ENCODE measurements around the gene FES. TPM values are rescaled to one million over a fixed set of nuclear protein-coding genes. Genes with fewer than 3 reads are reported as not detected.
A peak's percentile ranks its signal among the peaks of the same experiment; 100 is the strongest.
"Not testable (repeated sequence)": the region's sequence is repeated elsewhere in the genome, so short reads cannot be mapped to it uniquely, and the experiment has no call there.

Gene FES
- total RNA-seq, 1 donor: 23.1 TPM

DNA sequence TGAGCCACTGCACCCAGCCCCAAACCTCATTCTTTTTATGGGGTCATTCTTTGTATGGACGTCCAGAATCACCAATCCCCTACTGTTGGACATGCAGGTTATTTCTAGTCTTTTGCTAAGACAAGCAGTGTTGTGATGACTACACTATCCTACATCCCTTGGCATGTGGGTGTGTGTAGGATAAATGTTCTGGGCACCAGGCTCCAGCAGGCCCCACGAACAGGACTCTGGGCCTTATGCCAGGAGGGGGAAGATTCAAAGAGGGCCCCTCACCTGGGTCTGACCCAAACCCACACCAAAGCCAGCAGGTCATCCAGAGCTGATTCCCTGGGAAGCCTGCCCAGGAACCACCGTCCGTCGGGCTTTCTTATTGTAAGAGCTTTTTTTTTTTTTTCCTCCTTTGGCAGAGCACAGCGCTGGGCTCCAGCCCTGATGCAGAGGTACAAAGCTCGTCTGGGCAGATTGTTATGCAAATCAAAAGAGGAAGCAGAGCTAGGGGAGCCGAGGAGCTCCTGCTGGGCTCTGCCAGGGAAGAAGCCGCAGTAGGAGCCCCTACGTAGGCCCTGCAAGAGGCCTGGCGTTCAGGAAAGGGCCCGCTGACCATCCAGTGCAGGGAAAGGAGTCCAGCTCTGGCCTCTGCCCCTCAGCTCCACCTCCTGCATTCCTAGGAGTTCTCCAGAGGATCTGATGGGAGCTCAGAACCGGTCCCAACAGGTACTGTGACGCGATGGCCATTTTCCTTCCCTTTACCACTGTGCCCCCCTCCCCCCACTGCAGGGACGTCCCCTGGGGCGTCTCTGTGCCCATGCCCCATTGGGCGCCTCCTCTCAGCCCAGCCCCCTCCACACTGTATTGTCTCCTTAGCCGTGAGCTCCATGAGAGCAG, 44.9 kb upstream of the FES start:
- TF ChIP-seq, protein P1, sequence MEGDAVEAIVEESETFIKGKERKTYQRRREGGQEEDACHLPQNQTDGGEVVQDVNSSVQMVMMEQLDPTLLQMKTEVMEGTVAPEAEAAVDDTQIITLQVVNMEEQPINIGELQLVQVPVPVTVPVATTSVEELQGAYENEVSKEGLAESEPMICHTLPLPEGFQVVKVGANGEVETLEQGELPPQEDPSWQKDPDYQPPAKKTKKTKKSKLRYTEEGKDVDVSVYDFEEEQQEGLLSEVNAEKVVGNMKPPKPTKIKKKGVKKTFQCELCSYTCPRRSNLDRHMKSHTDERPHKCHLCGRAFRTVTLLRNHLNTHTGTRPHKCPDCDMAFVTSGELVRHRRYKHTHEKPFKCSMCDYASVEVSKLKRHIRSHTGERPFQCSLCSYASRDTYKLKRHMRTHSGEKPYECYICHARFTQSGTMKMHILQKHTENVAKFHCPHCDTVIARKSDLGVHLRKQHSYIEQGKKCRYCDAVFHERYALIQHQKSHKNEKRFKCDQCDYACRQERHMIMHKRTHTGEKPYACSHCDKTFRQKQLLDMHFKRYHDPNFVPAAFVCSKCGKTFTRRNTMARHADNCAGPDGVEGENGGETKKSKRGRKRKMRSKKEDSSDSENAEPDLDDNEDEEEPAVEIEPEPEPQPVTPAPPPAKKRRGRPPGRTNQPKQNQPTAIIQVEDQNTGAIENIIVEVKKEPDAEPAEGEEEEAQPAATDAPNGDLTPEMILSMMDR (IDR thresholded peaks at IDR 0.05; ENCODE audit: insufficient read depth, low read length): no peak

DNA sequence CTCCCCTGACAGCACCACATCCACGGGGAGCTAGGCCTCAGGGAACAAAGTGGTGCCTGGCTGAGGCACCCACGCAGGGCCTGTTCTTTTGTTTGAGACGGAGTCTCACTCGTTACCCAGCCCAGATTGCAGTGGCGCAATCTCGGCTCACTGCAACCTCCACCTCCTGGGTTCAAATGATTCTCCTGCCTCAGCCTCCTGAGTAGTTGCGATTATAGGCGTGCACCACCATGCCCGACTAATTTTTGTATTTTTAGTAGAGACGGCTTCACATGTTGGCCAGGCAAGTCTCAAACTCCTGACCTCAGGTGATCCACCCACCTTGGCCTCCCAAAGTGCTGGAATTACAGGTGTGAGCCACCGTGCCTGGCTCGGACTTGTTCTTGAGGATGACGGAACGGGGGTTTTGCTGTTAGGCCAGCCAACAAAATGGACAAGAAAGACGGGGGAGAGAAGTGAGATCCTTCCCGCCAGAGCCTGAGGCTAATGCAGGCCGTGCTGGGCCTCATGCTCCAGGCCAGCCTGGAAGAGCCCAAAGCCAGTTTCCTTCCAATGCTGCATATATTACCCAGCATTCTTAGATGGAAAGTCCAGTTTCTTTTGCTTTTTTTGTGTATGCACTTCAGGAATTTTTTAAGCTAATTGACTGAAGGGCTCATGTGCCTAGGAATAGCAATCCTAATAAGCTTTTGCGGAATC, 44.0 kb upstream of the FES start:
- DNase-seq (ENCODE audit: low read depth): no peak
- TF ChIP-seq, protein P1 (IDR thresholded peaks at IDR 0.05; ENCODE audit: insufficient read depth, low read length): no peak
- H3K4me3 ChIP-seq (ENCODE audit: low read depth, low read length): no peak overlapping the region

More for the DNA sequence above, 44.9 kb upstream of the FES start:
- peak; percentile 73 for DNase-seq (ENCODE audit: low read depth)
- no peak overlapping the region for H3K4me3 ChIP-seq (ENCODE audit: low read depth, low read length)

DNA sequence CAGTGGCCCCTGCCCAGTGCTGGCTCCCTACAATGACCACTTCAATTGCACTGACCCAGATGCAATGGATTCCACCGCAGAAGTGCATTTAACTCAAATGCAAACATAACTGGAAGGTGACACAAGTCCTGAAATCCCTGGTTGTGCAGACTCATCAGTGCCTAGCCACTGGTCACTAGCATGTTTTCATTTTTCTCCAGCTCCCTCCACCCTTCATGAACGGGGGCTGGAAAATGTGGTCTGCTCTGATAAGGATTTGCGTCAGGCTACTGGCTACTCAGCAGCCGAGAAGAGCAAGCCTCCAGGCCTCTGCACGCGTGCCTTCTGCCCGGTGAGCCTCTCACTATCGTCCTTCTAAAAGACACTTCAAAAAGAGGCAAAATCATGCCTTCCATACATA, 43.4 kb upstream of the FES start:
- TF ChIP-seq, protein P1 (IDR thresholded peaks at IDR 0.05; ENCODE audit: insufficient read depth, low read length): no peak
- no peak for DNase-seq (ENCODE audit: low read depth)
- no peak overlapping the region for H3K4me3 ChIP-seq (ENCODE audit: low read depth, low read length)

DNA sequence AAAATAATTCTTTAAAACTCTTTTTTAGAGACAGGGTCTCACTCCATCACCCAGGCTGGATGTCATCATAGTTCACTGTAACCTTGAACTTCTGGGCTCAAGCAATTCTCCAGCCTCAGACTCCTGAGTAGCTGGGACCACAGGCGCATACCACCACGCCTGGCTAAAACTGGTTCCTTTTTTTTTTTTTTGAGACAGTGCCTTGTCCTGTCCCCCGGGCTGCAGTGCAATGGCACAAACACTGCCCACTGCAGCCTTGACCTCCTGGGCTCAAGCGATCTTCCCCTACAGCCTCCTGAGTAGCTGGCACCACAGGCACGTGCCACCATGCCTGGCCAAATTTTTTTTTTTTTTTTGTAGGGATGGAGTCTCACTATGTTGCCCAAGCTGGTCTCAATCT, 39.6 kb upstream of the FES start:
- TF ChIP-seq, protein P1 (IDR thresholded peaks at IDR 0.05; ENCODE audit: insufficient read depth, low read length): no peak
- DNase-seq (ENCODE audit: low read depth): no peak
- H3K4me3 ChIP-seq (ENCODE audit: low read depth, low read length): no peak overlapping the region

DNA sequence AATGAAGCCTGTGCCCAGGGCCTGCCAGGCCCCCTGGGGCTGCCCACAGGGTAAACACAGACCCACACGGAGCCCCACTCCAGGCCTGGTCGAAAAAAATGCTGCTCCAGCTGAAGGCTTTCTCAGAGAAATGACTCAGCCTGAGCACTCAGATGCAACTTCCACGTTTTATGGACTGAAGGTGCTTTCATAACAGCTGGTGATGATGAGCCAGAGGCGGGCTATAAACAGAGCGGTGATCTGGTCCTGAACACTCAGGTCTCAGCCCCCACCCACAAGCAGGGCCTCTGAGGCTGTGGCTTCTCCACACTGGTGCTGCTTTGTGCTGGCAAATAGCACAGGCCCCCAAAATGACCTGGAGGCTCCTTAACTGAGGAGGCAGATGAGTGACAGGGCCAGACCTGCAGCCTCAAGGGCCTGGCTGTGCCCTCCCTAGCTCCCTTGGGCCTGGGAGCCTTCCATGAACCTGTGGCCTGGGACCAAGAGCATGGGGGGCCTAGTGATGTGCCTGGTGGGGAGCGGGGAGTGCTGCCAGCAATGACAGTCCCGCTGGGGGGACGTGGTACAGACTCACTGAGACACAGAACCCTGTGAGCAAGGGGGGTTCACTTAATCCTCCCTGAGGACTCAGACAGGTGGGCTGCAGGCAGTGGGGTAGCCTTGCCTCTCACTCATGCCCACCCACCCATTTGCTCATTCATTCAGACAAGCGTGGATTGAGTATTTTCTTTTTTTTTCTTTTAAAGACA, 38.9 kb upstream of the FES start:
- TF ChIP-seq, protein P1 (IDR thresholded peaks at IDR 0.05; ENCODE audit: insufficient read depth, low read length): no peak
- peak; percentile 79 for DNase-seq (ENCODE audit: low read depth)
- H3K4me3 ChIP-seq (ENCODE audit: low read depth, low read length): no peak overlapping the region

DNA sequence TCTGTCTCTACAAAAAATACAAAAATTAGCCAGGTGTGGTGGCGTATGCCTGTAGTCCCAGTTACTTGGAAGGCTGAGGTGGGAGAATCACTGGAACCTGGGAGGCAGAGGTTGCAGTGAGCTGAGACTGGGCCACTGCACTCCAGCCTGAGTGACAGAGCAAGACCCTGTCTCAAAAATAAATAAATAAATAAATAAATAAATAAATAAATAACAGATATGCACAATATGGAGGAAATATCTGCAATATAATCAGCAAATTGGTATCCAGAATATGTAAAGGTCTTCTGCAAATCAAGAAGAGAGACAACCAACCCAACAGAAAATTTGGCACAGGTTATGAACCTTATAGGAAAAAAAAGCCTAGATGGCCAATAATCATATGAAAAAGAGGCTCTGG, 34.9 kb upstream of the FES start:
- H3K4me3 ChIP-seq (ENCODE audit: low read depth, low read length); DNase-seq (ENCODE audit: low read depth): not testable (repeated sequence)

DNA sequence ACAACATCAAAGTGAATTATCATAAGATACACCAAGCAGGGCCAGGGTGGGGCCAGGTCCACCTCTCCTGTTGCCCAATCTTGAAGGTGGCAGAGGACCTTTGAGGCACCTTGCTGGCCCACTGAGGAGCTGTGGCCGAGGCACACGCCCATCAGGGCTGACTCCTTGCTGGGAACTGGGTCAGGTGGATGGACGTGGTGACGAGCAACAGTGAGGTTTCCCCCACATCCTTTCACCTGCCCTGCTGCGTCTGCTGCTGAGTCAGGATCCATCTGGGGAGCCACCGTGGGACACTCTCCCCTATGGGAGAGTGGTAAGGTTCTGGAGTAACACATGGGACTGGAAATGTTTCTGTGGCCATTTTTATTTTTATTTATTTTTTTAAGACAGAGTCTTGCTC, 33.2 kb upstream of the FES start:
- H3K4me3 ChIP-seq (ENCODE audit: low read depth, low read length): no peak overlapping the region
- DNase-seq (ENCODE audit: low read depth): no peak
- TF ChIP-seq, protein P1 (IDR thresholded peaks at IDR 0.05; ENCODE audit: insufficient read depth, low read length): no peak

Data from fibroblast of the aortic adventitia (primary cell).